Testis (tissue), 3 donors: Measurements from ENCODE around the gene SEC14L6. TPM values are rescaled to one million over a fixed set of nuclear protein-coding genes. Genes with fewer than 3 reads are reported as not detected.
"Not testable (repeated sequence)": the region's sequence is repeated elsewhere in the genome, so short reads cannot be mapped to it uniquely, and the experiment has no call there.

Source experiments
- DNase-seq: peaks from one replicate; pipeline ENCODE4 v3.0.0-alpha.2; 2019
- H3K27ac ChIP-seq, 2 donors: fragments of 200-600 bp; sonication (generic); one replicate each; pipeline ENCODE4 v1.5.1; 2019
- H3K27me3 ChIP-seq: fragments of 200-600 bp; sonication (generic); one replicate; pipeline ENCODE4 v1.5.1; 2019
- H3K36me3 ChIP-seq: fragments of 200-600 bp; sonication (generic); one replicate; pipeline ENCODE4 v1.5.1; 2017; ENCODE audit warnings: low read depth; ENCODE audit errors: missing control alignments
- H3K4me1 ChIP-seq: fragments of 200-600 bp; sonication (generic); one replicate; pipeline ENCODE4 v1.5.1; 2019
- H3K4me3 ChIP-seq, 2 donors: fragments of 200-600 bp; sonication (generic); one replicate each; pipeline ENCODE4 v1.5.1; 2017 to 2019
- H3K9me3 ChIP-seq: fragments of 200-600 bp; sonication (generic); one replicate; pipeline ENCODE4 v1.5.1; 2017
- POLR2A ChIP-seq: fragments of 450-650 bp; IDR thresholded peaks from one replicate; pipeline ENCODE4 v1.6.1; 2017; ENCODE audit warnings: antibody characterized with exemption, mild to moderate bottlenecking, moderate library complexity
- WGBS, 2 donors: methylation state at CpG; one replicate each; pipeline ENCODE4 v1.1.5; 2018; 5-methylcytosine and 5-hydroxymethylcytosine counted together
- intact Hi-C: fragments of 100-400 bp; cut with DNase I; formaldehyde crosslinking; loops from one replicate; pipeline ENCODE4 v1.15.1; 2023; ENCODE audit warnings: low total_unique reads
- polyA plus RNA-seq: library from polyadenylated mRNA; stranded (reverse); fragments of 350-450 nt; fragmentation: Illumina TruSeq; extraction: RNeasy Lipid Tissue Mini Kit (QIAGEN cat#74804); gene quantifications from one replicate; pipeline ENCODE4 v1.2.3, GENCODE V29; 2014; ENCODE audit warnings: low read depth, low replicate concordance; ENCODE audit not compliant: insufficient read depth
- total RNA-seq, 2 donors: library from RNA; depleted of rRNA; stranded (reverse); fragments of >200 nt; gene quantifications; one replicate each; pipeline ENCODE4 v1.2.3, GENCODE V29; 2016
- TF ChIP-seq, protein P1 (sequence below), 3 experiments: fragments of 450-650 bp in 2 of 3; fragments of 200-600 bp in 1 of 3; sonication (generic) in 1 of 3; IDR thresholded peaks; one replicate each; pipeline ENCODE4 v1.5.1; 2016 to 2019; ENCODE audit warnings: antibody characterized with exemption in 3 of 3, mild to moderate bottlenecking in 2 of 3, moderate library complexity in 1 of 3

The SEC14L6 gene
- total and polyA plus RNA-seq, 3 donors from 2014 or later, result 12.3 to 28.2 (median 17.0) TPM

DNA sequence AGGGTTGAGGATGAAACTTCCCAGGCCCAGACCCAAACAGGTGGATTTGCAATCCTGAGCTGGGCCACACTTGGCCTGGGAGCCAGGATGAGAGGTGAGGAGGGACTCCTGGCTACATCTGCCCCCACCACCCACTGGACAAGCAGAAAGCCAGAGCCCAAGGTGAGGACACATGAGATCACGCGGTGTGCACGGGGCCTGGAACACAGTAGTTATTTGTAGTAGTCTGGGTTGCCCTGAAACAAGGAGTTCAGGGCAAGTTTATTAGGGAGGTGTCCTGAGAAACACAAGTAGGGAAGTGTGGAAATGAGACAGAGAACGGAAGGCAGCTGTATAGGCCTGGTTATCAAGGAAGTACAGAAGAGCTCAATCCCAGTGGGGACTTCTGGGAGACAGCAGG lies 647 bp upstream of the SEC14L6 start:
- DNase-seq, result no peak
- Histone ChIP-seq H3K4me1 (no peaks in the 10 kb centered on the region), H3K9me3 (no peaks in the 10 kb centered on the region), H3K36me3 (no peaks in the 10 kb centered on the region), H3K27ac (no peak overlapping the region), H3K4me3 (no peak overlapping the region), H3K27me3 (no peaks in the 10 kb centered on the region)
- no peak for TF ChIP-seq POLR2A
- TF ChIP-seq, protein P1, sequence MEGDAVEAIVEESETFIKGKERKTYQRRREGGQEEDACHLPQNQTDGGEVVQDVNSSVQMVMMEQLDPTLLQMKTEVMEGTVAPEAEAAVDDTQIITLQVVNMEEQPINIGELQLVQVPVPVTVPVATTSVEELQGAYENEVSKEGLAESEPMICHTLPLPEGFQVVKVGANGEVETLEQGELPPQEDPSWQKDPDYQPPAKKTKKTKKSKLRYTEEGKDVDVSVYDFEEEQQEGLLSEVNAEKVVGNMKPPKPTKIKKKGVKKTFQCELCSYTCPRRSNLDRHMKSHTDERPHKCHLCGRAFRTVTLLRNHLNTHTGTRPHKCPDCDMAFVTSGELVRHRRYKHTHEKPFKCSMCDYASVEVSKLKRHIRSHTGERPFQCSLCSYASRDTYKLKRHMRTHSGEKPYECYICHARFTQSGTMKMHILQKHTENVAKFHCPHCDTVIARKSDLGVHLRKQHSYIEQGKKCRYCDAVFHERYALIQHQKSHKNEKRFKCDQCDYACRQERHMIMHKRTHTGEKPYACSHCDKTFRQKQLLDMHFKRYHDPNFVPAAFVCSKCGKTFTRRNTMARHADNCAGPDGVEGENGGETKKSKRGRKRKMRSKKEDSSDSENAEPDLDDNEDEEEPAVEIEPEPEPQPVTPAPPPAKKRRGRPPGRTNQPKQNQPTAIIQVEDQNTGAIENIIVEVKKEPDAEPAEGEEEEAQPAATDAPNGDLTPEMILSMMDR (IDR thresholded peaks at IDR 0.05), result no peak
- intact Hi-C loops, result no loop called here
- WGBS, 2 donors, result 79 to 85% methylated on average over 4 of the region's 4 CpGs

DNA sequence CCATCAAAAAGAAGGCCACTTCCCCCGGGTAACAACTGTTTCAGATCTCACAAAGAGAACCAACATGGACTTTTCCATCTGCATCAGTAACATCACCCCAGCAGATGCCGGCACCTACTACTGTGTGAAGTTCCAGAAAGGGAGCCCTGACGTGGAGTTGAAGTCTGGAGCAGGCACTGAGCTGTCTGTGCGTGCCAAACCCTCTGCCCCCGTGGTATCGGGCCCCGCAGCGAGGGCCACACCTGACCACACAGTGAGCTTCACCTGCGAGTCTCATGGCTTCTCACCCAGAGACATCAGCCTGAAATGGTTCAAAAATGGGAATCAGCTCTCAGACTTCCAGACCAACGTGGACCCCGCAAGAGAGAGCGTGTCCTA lies 3.7 kb downstream of the SEC14L6 start:
- Histone ChIP-seq H3K27ac (peak overlapping the region; percentile 55 to 84), H3K27me3 (no peaks in the 10 kb centered on the region), H3K36me3 (no peaks in the 10 kb centered on the region), H3K4me1 (peaks cover 6% of the 10 kb centered on the region), H3K4me3 (peak overlapping the region; percentile 47 to 59), H3K9me3 (no peaks in the 10 kb centered on the region)
- DNase-seq, result no peak
- TF ChIP-seq, protein P1 (IDR thresholded peaks at IDR 0.05), result no peak
- no peak for TF ChIP-seq POLR2A
- WGBS, 2 donors, result 34 to 67% methylated on average over 11 to 12 of the region's 12 CpGs
- intact Hi-C loops, result no loop called here

DNA sequence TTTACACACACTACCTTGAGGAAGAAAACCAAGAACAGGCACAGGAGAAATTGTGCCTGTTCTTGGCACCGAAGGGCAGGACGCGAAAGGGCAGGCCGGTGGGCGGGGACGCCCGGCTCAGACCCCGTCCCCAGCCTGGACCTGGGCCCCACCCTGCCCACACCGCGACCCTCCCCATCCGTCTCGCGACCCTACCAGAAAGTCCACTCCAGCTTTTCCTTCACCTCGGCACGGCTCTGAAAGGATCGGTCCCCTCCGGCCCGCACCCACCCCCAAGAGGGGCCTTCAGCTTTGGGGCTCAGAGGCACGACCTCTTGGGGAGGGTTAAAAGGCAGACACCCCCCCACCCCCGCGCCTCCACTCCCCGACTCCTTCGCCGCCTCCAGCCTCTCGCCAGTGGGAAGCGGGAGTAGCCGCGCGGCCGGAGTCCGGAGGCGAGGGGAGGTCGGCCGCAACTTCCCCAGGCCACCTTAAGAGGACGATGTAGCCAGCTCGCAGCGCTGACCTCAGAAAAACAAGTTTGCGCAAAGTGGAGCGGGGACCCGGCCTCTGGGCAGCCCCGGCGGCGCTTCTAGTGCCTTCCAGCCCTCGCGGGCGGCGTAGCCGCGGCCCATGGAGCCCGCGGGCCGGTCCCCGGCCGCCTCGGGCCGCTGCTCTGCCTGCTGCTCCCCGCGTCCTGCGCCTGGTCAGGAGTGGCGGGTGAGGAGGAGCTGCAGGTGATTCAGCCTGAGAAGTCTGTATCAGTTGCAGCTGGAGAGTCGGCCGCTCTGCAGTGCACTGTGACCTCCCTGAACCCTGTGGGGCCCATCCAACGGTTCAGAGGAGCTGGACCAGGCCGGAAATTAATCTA lies 4.4 kb downstream of the SEC14L6 start:
- H3K36me3 ChIP-seq, result no peaks in the 10 kb centered on the region
- H3K27ac ChIP-seq, result peak overlapping the region; percentile 55 to 84
- 3% methylated on average over 23 to 63 of the region's 64 CpGs for WGBS, 2 donors
- peaks cover 9% of the 10 kb centered on the region for H3K4me1 ChIP-seq
- intact Hi-C loops, result no loop called here
- no peaks in the 10 kb centered on the region for H3K27me3 ChIP-seq
- H3K9me3 ChIP-seq, result no peaks in the 10 kb centered on the region
- peak overlapping the region; percentile 47 to 59 for H3K4me3 ChIP-seq
- TF ChIP-seq, protein P1 (IDR thresholded peaks at IDR 0.05), result no peak
- no peak for TF ChIP-seq POLR2A
- peak; percentile 58 for DNase-seq

DNA sequence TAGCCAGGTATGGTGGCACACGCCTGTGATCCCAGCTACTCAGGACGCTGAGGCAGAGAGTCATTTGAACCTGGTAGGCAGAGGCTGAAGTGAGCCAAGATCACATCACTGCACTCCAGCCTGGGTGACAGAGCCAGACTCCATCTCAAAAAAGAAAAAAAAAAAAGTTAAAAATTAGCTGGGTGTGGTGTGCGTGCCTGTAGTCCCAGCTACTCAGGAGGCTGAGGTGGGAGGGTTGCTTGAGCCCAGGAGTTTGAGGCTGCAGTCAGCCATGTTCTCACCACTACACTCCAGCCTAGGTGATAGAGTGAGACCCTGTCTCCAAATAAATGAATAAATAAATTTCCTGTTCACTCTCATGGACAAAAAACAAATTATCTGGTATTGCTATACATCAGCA lies 5.0 kb downstream of the SEC14L6 start:
- H3K9me3 ChIP-seq, H3K27me3 ChIP-seq, H3K36me3 ChIP-seq, intact Hi-C loops, DNase-seq: not testable (repeated sequence)
- H3K27ac ChIP-seq, result peak overlapping the region in 1 of 2 donors; percentile 84
- H3K4me3 ChIP-seq, result peak overlapping the region; percentile 47 to 59
- WGBS, 2 donors, result 67 to 69% methylated on average over 3 of the region's 3 CpGs
- peaks cover 11% of the 10 kb centered on the region for H3K4me1 ChIP-seq

DNA sequence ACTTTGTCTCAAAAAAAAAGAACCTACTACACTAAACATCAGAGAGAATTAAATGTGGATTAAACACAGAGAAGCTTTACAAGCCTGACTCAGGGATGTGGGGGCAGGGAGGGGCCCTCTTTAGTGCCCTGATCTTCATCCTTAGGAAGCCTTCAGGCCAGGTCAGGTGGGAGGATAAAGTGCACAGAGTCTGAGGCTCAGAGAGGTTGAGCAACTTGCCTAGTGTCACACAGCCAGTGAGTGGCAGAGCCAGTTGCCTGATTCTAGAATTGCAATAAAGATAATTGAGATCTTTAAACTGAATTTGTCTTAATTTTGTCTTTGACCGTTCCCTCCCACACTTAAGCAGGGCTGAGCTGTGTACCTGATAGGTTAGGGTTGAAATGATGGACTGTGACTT lies 7.2 kb downstream of the SEC14L6 start:
- Histone ChIP-seq H3K4me3 (no peak overlapping the region), H3K4me1 (peaks cover 11% of the 10 kb centered on the region), H3K9me3 (no peaks in the 10 kb centered on the region), H3K27ac (peak overlapping the region; percentile 25 to 45), H3K36me3 (no peaks in the 10 kb centered on the region), H3K27me3 (no peaks in the 10 kb centered on the region)
- TF ChIP-seq POLR2A, result no peak
- TF ChIP-seq, protein P1 (IDR thresholded peaks at IDR 0.05), result no peak
- DNase-seq, result no peak
- intact Hi-C loops, result no loop called here
- WGBS, 2 donors, result 88 to 89% methylated on average over 1 of the region's 1 CpG
